ENCODE data around the gene OBI1.

The OBI1 gene

DNA sequence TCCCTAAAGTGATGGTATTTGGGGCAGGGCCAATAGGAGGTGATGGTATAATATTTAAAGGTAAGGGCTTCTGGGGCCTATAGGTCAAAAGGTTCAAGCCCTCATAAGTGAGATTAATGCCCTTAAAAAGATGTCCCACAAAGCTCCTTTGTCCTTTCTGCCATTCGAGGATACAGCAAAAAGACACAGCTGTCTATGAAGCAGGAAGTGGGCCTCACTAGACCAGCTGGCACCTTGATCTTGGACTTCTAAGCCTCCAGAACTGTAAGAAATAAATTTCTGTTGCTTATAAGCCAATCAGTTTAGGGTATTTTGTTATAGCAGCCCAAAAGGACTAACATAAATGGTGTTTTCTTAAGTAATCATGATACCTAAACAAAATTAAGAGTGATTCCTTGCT is 28.4 kb downstream of the OBI1 start:
- no peaks in the 10 kb centered on the region for H4K20me1 ChIP-seq (ENCODE audit: control insufficient read depth, insufficient read depth, low read depth, low read length)
- no peaks in the 10 kb centered on the region for H3K9me2 ChIP-seq (replicated peaks; ENCODE audit: control insufficient read depth, low read length)
- no peaks in the 10 kb centered on the region for H3K4me1 ChIP-seq (ENCODE audit: control insufficient read depth, low read length)
- H3K27ac ChIP-seq (ENCODE audit: low read depth, low read length): no peak overlapping the region
- TF ChIP-seq EZH2phosphoT487 (IDR thresholded peaks at IDR 0.05; ENCODE audit: borderline replicate concordance, low read length): no peak
- H3K79me2 ChIP-seq (ENCODE audit: control insufficient read depth, low read length): no peaks in the 10 kb centered on the region; the same call in 1 of the 2 replicates
- H3F3A ChIP-seq (ENCODE audit: control insufficient read depth, insufficient read depth): no peaks in the 10 kb centered on the region
- no peak overlapping the region for H3K4me3 ChIP-seq (ENCODE audit: low read length)
- no peak overlapping the region for H3K4me2 ChIP-seq (ENCODE audit: low read length)
- no peaks in the 10 kb centered on the region for H3K27me3 ChIP-seq (ENCODE audit: control insufficient read depth, low read length)
- H3K9me3 ChIP-seq (ENCODE audit: control insufficient read depth, insufficient read depth, low read length): no peaks in the 10 kb centered on the region
- H3K36me3 ChIP-seq (ENCODE audit: control insufficient read depth, low read length): peaks cover 84% of the 10 kb centered on the region

DNA sequence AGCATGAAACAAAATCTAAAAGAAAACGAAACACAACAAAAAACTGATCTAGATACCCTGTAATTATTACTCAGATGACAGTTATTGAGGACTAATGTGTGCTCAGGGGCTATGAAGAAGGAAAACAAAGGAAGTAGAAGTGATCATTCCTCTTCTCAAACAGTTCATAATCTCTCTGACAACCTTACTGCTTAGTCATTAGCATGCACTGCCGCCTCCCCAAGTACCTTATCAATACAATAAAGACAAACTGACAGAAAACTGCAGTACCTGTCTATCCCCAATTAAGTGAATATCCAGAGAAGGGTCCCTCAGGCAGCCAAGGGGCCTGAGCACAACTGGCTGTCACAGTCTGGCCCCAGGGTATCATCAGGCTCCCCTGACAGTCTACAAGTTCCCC is 33.6 kb downstream of the OBI1 start:
- Histone ChIP-seq H3F3A (ENCODE audit: control insufficient read depth, insufficient read depth) (no peaks in the 10 kb centered on the region), H3K79me2 (ENCODE audit: control insufficient read depth, low read length) (no peaks in the 10 kb centered on the region; the same call in 1 of the 2 replicates), H3K4me2 (ENCODE audit: low read length) (no peak overlapping the region), H3K4me3 (ENCODE audit: low read length) (no peak overlapping the region), H3K27me3 (ENCODE audit: control insufficient read depth, low read length) (no peaks in the 10 kb centered on the region), H3K4me1 (ENCODE audit: control insufficient read depth, low read length) (no peaks in the 10 kb centered on the region), H3K9me2 (replicated peaks; ENCODE audit: control insufficient read depth, low read length) (no peaks in the 10 kb centered on the region), H3K27ac (ENCODE audit: low read depth, low read length) (no peak overlapping the region), H3K9me3 (ENCODE audit: control insufficient read depth, insufficient read depth, low read length) (no peaks in the 10 kb centered on the region), H3K36me3 (ENCODE audit: control insufficient read depth, low read length) (peaks cover 77% of the 10 kb centered on the region), H4K20me1 (ENCODE audit: control insufficient read depth, insufficient read depth, low read depth, low read length) (no peaks in the 10 kb centered on the region)
- no peak for TF ChIP-seq EZH2phosphoT487 (IDR thresholded peaks at IDR 0.05; ENCODE audit: borderline replicate concordance, low read length)
- TF ChIP-seq, protein P1, sequence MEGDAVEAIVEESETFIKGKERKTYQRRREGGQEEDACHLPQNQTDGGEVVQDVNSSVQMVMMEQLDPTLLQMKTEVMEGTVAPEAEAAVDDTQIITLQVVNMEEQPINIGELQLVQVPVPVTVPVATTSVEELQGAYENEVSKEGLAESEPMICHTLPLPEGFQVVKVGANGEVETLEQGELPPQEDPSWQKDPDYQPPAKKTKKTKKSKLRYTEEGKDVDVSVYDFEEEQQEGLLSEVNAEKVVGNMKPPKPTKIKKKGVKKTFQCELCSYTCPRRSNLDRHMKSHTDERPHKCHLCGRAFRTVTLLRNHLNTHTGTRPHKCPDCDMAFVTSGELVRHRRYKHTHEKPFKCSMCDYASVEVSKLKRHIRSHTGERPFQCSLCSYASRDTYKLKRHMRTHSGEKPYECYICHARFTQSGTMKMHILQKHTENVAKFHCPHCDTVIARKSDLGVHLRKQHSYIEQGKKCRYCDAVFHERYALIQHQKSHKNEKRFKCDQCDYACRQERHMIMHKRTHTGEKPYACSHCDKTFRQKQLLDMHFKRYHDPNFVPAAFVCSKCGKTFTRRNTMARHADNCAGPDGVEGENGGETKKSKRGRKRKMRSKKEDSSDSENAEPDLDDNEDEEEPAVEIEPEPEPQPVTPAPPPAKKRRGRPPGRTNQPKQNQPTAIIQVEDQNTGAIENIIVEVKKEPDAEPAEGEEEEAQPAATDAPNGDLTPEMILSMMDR (IDR thresholded peaks at IDR 0.05; ENCODE audit: low read depth, low read length, poor library complexity, severe bottlenecking): no peak

DNA sequence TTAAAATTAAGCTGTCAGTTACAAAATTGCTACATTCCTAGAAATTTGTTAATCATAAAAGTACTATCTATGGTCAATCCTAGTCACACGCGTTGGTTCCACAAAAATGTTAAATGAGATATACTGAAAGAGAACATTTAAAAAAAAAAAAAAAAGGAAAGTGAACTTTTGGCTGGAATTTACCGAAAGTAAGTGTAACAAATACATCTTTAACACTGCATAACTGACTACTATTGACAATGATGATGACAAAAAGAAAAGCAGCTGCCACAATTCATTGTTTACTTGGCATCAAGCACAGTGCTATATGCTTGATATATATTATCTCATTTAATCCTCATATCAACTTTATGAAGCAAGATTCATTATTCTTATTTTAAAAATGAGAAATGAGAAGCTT is 35.8 kb downstream of the OBI1 start:
- Histone ChIP-seq H3K9me2 (replicated peaks; ENCODE audit: control insufficient read depth, low read length) (no peaks in the 10 kb centered on the region), H3K27me3 (ENCODE audit: control insufficient read depth, low read length) (no peaks in the 10 kb centered on the region), H3K4me2 (ENCODE audit: low read length) (no peak overlapping the region), H3K4me1 (ENCODE audit: control insufficient read depth, low read length) (no peaks in the 10 kb centered on the region), H3K79me2 (ENCODE audit: control insufficient read depth, low read length) (no peaks in the 10 kb centered on the region; the same call in 1 of the 2 replicates), H3K4me3 (ENCODE audit: low read length) (no peak overlapping the region), H3K36me3 (ENCODE audit: control insufficient read depth, low read length) (peaks cover 59% of the 10 kb centered on the region), H3K9me3 (ENCODE audit: control insufficient read depth, insufficient read depth, low read length) (no peaks in the 10 kb centered on the region), H3K27ac (ENCODE audit: low read depth, low read length) (no peak overlapping the region), H4K20me1 (ENCODE audit: control insufficient read depth, insufficient read depth, low read depth, low read length) (no peaks in the 10 kb centered on the region), H3F3A (ENCODE audit: control insufficient read depth, insufficient read depth) (no peaks in the 10 kb centered on the region)
- TF ChIP-seq, protein P1 (IDR thresholded peaks at IDR 0.05; ENCODE audit: low read depth, low read length, poor library complexity, severe bottlenecking): no peak
- TF ChIP-seq EZH2phosphoT487 (IDR thresholded peaks at IDR 0.05; ENCODE audit: borderline replicate concordance, low read length): no peak

DNA sequence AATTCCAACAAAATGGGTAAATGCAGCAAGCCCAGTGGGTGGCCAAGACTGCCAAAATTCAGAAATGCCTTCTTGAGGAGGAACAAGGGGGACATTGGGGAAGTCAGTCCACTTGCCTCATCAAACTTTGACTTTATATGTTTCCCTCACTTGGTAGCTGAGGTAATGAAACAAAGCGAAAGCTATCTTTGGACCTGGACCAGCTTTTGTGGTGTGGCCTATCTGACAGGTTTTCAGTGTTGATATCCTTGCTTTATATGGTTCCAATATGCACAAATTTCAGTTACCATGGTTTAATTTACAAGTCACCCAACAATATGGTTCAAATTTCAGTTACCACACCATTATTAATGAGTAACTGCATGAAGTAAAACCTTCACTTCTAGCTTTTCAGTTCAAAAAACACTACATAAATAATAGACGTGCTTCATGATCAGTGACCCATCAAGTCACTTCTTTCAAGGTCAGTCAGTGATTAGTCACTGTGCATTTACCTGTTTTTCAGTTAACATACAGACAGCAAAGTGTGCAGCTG is 38.0 kb downstream of the OBI1 start:
- H3K27ac ChIP-seq (ENCODE audit: low read depth, low read length): no peak overlapping the region
- H4K20me1 ChIP-seq (ENCODE audit: control insufficient read depth, insufficient read depth, low read depth, low read length): no peaks in the 10 kb centered on the region
- H3K4me2 ChIP-seq (ENCODE audit: low read length): no peak overlapping the region
- H3K4me3 ChIP-seq (ENCODE audit: low read length): no peak overlapping the region
- peaks cover 70% of the 10 kb centered on the region for H3K36me3 ChIP-seq (ENCODE audit: control insufficient read depth, low read length)
- no peaks in the 10 kb centered on the region for H3K27me3 ChIP-seq (ENCODE audit: control insufficient read depth, low read length)
- TF ChIP-seq, protein P1 (IDR thresholded peaks at IDR 0.05; ENCODE audit: low read depth, low read length, poor library complexity, severe bottlenecking): no peak
- no peak for TF ChIP-seq EZH2phosphoT487 (IDR thresholded peaks at IDR 0.05; ENCODE audit: borderline replicate concordance, low read length)
- no peaks in the 10 kb centered on the region for H3K79me2 ChIP-seq (ENCODE audit: control insufficient read depth, low read length)
- no peaks in the 10 kb centered on the region for H3K4me1 ChIP-seq (ENCODE audit: control insufficient read depth, low read length)
- no peaks in the 10 kb centered on the region for H3K9me3 ChIP-seq (ENCODE audit: control insufficient read depth, insufficient read depth, low read length)
- H3K9me2 ChIP-seq (replicated peaks; ENCODE audit: control insufficient read depth, low read length): no peaks in the 10 kb centered on the region
- no peaks in the 10 kb centered on the region for H3F3A ChIP-seq (ENCODE audit: control insufficient read depth, insufficient read depth)

Measured in DOHH2 (cell line).